ENCODE results near the gene GAS2L3. TPM values are rescaled to one million over a fixed set of nuclear protein-coding genes. Genes with fewer than 3 reads are reported as not detected.

Gene GAS2L3
- total and polyA plus RNA-seq, 2 of the 8 experiments (the other 6 are each of a cell fraction or from before 2014, with no cell fraction given): 2.1 to 19.3 TPM

- TF ChIP-seq ZNF274 (IDR thresholded peaks at IDR 0.05; ENCODE audit: borderline replicate concordance, extremely low read depth, low read length) (no peak), NRF1 (IDR thresholded peaks at IDR 0.05; ENCODE audit: low read depth, low read length) (no peak), SIX5 (IDR thresholded peaks at IDR 0.05; ENCODE audit: low read depth, low read length) (no peak)
- TF ChIP-seq, protein P1, sequence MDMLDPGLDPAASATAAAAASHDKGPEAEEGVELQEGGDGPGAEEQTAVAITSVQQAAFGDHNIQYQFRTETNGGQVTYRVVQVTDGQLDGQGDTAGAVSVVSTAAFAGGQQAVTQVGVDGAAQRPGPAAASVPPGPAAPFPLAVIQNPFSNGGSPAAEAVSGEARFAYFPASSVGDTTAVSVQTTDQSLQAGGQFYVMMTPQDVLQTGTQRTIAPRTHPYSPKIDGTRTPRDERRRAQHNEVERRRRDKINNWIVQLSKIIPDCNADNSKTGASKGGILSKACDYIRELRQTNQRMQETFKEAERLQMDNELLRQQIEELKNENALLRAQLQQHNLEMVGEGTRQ (IDR thresholded peaks at IDR 0.05; ENCODE audit: low read length): no peak
- no peak overlapping the region for H2BK15ac ChIP-seq (ENCODE audit: low read length)
- H3K4me3 ChIP-seq (ENCODE audit: extremely low read depth in 1 of 4, insufficient read depth in 2 of 4, low read depth in 3 of 4, low read length in 4 of 4): no peak overlapping the region
- H3K23ac ChIP-seq (ENCODE audit: insufficient read length): no peak overlapping the region
- H3K4me2 ChIP-seq (ENCODE audit: insufficient read depth in 1 of 2, low read depth in 2 of 2, low read length in 2 of 2): no peak overlapping the region; a peak in 1 of 4 replicates
- no peak overlapping the region for H3K14ac ChIP-seq (ENCODE audit: insufficient read length)
- WGBS, 2 experiments (ENCODE audit: extremely low coverage in 1 of 2, insufficient coverage in 1 of 2, insufficient read length in 1 of 2, insufficient replicate concordance in 2 of 2, low coverage in 1 of 2, low lambda C conversion rate in 2 of 2, missing lambda C conversion rate in 1 of 2): 57% methylated on average over 1 of the region's 1 CpG; no CpG with 5 or more reads in 1 of the 2 experiments
- H3K23me2 ChIP-seq (ENCODE audit: low read depth, low read length): no peaks in the 10 kb centered on the region
- DNase-seq (ENCODE audit: low read depth in 1 of 2, low spot score in 2 of 2): no peak
- H3K27me3 ChIP-seq (replicated peaks in 1 of 4; ENCODE audit: control insufficient read depth in 3 of 4, extremely low read depth in 1 of 4, insufficient read depth in 3 of 4, low read length in 3 of 4): no peaks in the 10 kb centered on the region
- no peak overlapping the region for H3K4ac ChIP-seq (replicated peaks; ENCODE audit: insufficient read length, low read depth, low read length)
- H3K79me1 ChIP-seq (ENCODE audit: low read depth, low read length): no peaks in the 10 kb centered on the region
- H2BK5ac ChIP-seq (ENCODE audit: low read depth, low read length): no peak overlapping the region
- peaks cover 0 to 4% (median 2%) of the 10 kb centered on the region in 4 experiments; a peak in 2 of 7 replicates for H3K4me1 ChIP-seq (replicated peaks in 1 of 4; ENCODE audit: control insufficient read depth in 3 of 4, insufficient read depth in 4 of 4, low read length in 3 of 4)
- no peaks in the 10 kb centered on the region for H3K36me3 ChIP-seq (ENCODE audit: control insufficient read depth in 2 of 4, insufficient read depth in 4 of 4, low read length in 3 of 4)
- H2BK120ac ChIP-seq (replicated peaks; ENCODE audit: low read depth, low read length): no peak overlapping the region
- no peak overlapping the region for H3K18ac ChIP-seq (ENCODE audit: extremely low read depth, low read length)
- ChIA-PET POLR2A (ENCODE audit: partially characterized antibody) (interaction anchor here (1.7 kb wide), 1 partner anchor 10 kb away, joined by 3 read pairs; no protein-coding TSS in a partner anchor), CTCF (ENCODE audit: partially characterized antibody) (interaction anchor here (1.4 to 2.2 kb wide), 4 partner anchors 11 to 180 kb away, joined by 4 to 11 read pairs (median 5); no protein-coding TSS in a partner anchor)
- H3K9me3 ChIP-seq (ENCODE audit: insufficient read depth in 2 of 2, low read depth in 1 of 2, low read length in 1 of 2): no peaks in the 10 kb centered on the region
- H2AFZ ChIP-seq (ENCODE audit: low read length): no peak overlapping the region
- no peak overlapping the region for H4K91ac ChIP-seq (replicated peaks; ENCODE audit: insufficient read length, low read length)
- no peak overlapping the region for H4K8ac ChIP-seq (ENCODE audit: extremely low read depth, insufficient read depth, low read length)
- H4K5ac ChIP-seq (ENCODE audit: insufficient read length, low read depth, low read length): no peak overlapping the region
- no peaks in the 10 kb centered on the region for H4K20me1 ChIP-seq (replicated peaks in 1 of 2; ENCODE audit: control insufficient read depth in 1 of 2, insufficient read depth in 2 of 2, low read length in 2 of 2)
- H2AK5ac ChIP-seq (ENCODE audit: low read depth, low read length): no peak overlapping the region
- no peak overlapping the region for H2BK20ac ChIP-seq (ENCODE audit: low read length)
- H3K9ac ChIP-seq (replicated peaks in 1 of 4; ENCODE audit: extremely low read depth in 1 of 4, low read depth in 3 of 4, low read length in 3 of 4): no peak overlapping the region
- no peak overlapping the region for H3K27ac ChIP-seq (ENCODE audit: low read depth, low read length)
- no peak for FAIRE-seq
- H2BK12ac ChIP-seq (ENCODE audit: low read depth, low read length): no peak overlapping the region
- H3K56ac ChIP-seq (replicated peaks; ENCODE audit: insufficient read length, low read depth, low read length): no peak overlapping the region
- H3K79me2 ChIP-seq (ENCODE audit: control insufficient read depth in 1 of 2, insufficient read depth in 2 of 2, low read length in 2 of 2): no peaks in the 10 kb centered on the region
Measured at GRCh38 chr12:100528471-100529127, 44.9 kb upstream of the GAS2L3 start.
